K562 (cell line): ENCODE data around the gene PSMB11. TPM values are rescaled to one million over a fixed set of nuclear protein-coding genes. Genes with fewer than 3 reads are reported as not detected.
A peak's percentile ranks its signal among the peaks of the same experiment; 100 is the strongest.

ENCODE experiments used
- DDX20 ChIP-seq: fragments of 450-650 bp; IDR thresholded peaks from 2 replicates; pipeline ENCODE4 v1.6.1; 2016; ENCODE audit warnings: missing genetic modification characterization, low read depth, mild to moderate bottlenecking, missing compliant biosample characterization, moderate library complexity
- FOXP1 ChIP-seq: sonication (generic); formaldehyde crosslinking; IDR thresholded peaks from 2 replicates; pipeline ENCODE4 v1.8.0; 2022; ENCODE audit warnings: mild to moderate bottlenecking, missing genetic modification reagents
- IRF2 ChIP-seq: sonication (generic); formaldehyde crosslinking; IDR thresholded peaks from 2 replicates; pipeline ENCODE4 v1.8.1; 2022; ENCODE audit warnings: mild to moderate bottlenecking, missing genetic modification reagents
- JUNB ChIP-seq: fragments of 450-650 bp; formaldehyde crosslinking; conservative IDR thresholded peaks from 2 replicates; pipeline ENCODE4 v1.4.0; 2020; ENCODE audit warnings: mild to moderate bottlenecking
- KDM1A ChIP-seq, 2 experiments: fragments of 450-650 bp; IDR thresholded peaks; 2 replicates each; pipeline ENCODE4 v1.6.1; 2016; ENCODE audit warnings: mild to moderate bottlenecking in 2 of 2
- MEF2D ChIP-seq: conservative IDR thresholded peaks from 2 replicates; pipeline ENCODE4 v1.6.1; 2016; ENCODE audit warnings: low read depth, missing genetic modification characterization, missing compliant biosample characterization
- NCOR1 ChIP-seq: fragments of 450-650 bp; IDR thresholded peaks from 2 replicates; pipeline ENCODE4 v1.6.1; 2016; ENCODE audit warnings: mild to moderate bottlenecking, moderate library complexity
- PHB ChIP-seq: fragments of 250-450 bp; sonication (Bioruptor Pico); IDR thresholded peaks from 2 replicates; pipeline ENCODE4 v1.5.0; 2021
- RAD21 ChIP-seq, 2 experiments: fragments of 250-450 bp in 1 of 2; fragments of 450-650 bp in 1 of 2; sonication (Bioruptor Pico) in 1 of 2; formaldehyde crosslinking in 1 of 2; IDR thresholded peaks in 1 of 2; conservative IDR thresholded peaks in 1 of 2; 2 replicates each; pipeline versions ENCODE4 v1.4.0 to v1.8.0; 2020 to 2022; ENCODE audit warnings: mild to moderate bottlenecking in 2 of 2, moderate library complexity in 1 of 2
- TCF7 ChIP-seq: sonication (generic); IDR thresholded peaks from 2 replicates; pipeline ENCODE4 v1.6.1; 2016; ENCODE audit warnings: antibody characterized with exemption, borderline replicate concordance
- TFE3 ChIP-seq: fragments of 450-650 bp; formaldehyde crosslinking; IDR thresholded peaks from 2 replicates; pipeline ENCODE4 v1.4.0; 2020; ENCODE audit warnings: mild to moderate bottlenecking, mixed read lengths
- XRCC4 ChIP-seq: IDR thresholded peaks from one replicate; pipeline ENCODE4 v1.6.1; 2011; ENCODE audit not compliant: insufficient read depth, insufficient read length; ENCODE audit errors: extremely low read depth
- ZBTB1 ChIP-seq: sonication (generic); formaldehyde crosslinking; IDR thresholded peaks from 2 replicates; pipeline ENCODE4 v1.8.1; 2023; ENCODE audit warnings: missing genetic modification reagents, low read depth, mild to moderate bottlenecking, borderline replicate concordance
- ZNF140 ChIP-seq: fragments of 250-450 bp; sonication (Bioruptor Pico); IDR thresholded peaks from 2 replicates; pipeline ENCODE4 v1.8.0; 2021; ENCODE audit warnings: moderate library complexity, mild to moderate bottlenecking, inconsistent platforms
- ZNF507 ChIP-seq: conservative IDR thresholded peaks from 2 replicates; pipeline ENCODE4 v1.6.1; 2017; ENCODE audit warnings: missing genetic modification characterization, missing compliant biosample characterization
- ZNF511 ChIP-seq: sonication (generic); formaldehyde crosslinking; IDR thresholded peaks from 2 replicates; pipeline ENCODE4 v1.8.0; 2022; ENCODE audit warnings: mild to moderate bottlenecking, missing genetic modification reagents
- ZNF561 ChIP-seq: fragments of 450-650 bp; formaldehyde crosslinking; conservative IDR thresholded peaks from 2 replicates; pipeline ENCODE4 v1.4.0; 2020; ENCODE audit warnings: mild to moderate bottlenecking, moderate library complexity
- ZNF592 ChIP-seq: fragments of 450-650 bp; IDR thresholded peaks from 2 replicates; pipeline ENCODE4 v1.6.1; 2017; ENCODE audit warnings: antibody characterized with exemption, mild to moderate bottlenecking
- ZZZ3 ChIP-seq: fragments of 450-650 bp; IDR thresholded peaks from 2 replicates; pipeline ENCODE4 v1.6.1; 2016; ENCODE audit warnings: antibody characterized with exemption, mild to moderate bottlenecking, moderate library complexity
- polyA plus RNA-seq, 8 experiments: library from polyadenylated mRNA; depleted of rRNA in 4 of 8; stranded (reverse) in 5 of 8; unstranded in 3 of 8; fragments of >200 nt; fragmentation: Nextera tagmentation in 2 of 8; fragmentation: Illumina TruSeq in 1 of 8; extraction: Ambion mirVana in 2 of 8; extraction: Trizol in 1 of 8; gene quantifications; 2 replicates each; pipeline versions ENCODE4 v1.2.1 to v1.2.3, GENCODE V29; 2011 to 2014; ENCODE audit warnings: inconsistent platforms in 1 of 8, missing spikeins in 1 of 8
- total RNA-seq, 7 experiments: library from RNA; depleted of rRNA in 6 of 7; stranded (reverse); fragments of >200 nt in 6 of 7; fragmentation: Illumina TruSeq in 2 of 7; extraction: Trizol in 2 of 7; gene quantifications; 2 replicates each; pipeline versions ENCODE4 v1.2.1 to v1.2.3, GENCODE V29; 2011 to 2021; ENCODE audit warnings: low replicate concordance in 1 of 7

Gene PSMB11
- total and polyA plus RNA-seq, 9 of the 15 experiments (the other 6 are each of a cell fraction or from before 2014, with no cell fraction given), result not detected

GRCh38 chr14:23006544-23007419 lies 35.2 kb upstream of the PSMB11 start (continued):
- TF ChIP-seq NCOR1 (no peak), PHB (0 out of 2 replicates have a peak, but pooled peaks have one; percentile 50), ZNF561 (CRISPR knock-in tag) (no peak), ZNF592 (no peak), ZNF511 (CRISPR knock-in tag) (peak; percentile 95), FOXP1 (peak; percentile 95), TFE3 (CRISPR knock-in tag) (no peak; the same call in 1 of the 2 replicates), DDX20 (tag) (no peak), KDM1A (IDR thresholded peaks at IDR 0.05) (no peak), IRF2 (CRISPR knock-in tag) (no peak; the same call in 1 of the 2 replicates), ZNF507 (tag) (no peak), ZBTB1 (peak; percentile 93), JUNB (CRISPR knock-in tag) (no peak), RAD21 (CRISPR knock-in tag; conservative IDR thresholded peaks at IDR 0.05 in 1 of 2, IDR thresholded peaks at IDR 0.05 in 1 of 2) (peak in 1 of 2 experiments; percentile 35; a peak in 2 of 4 replicates), ZZZ3 (no peak), MEF2D (tag) (0 out of 2 replicates have a peak, but pooled peaks have one; percentile 24), TCF7 (no peak), ZNF140 (CRISPR knock-in tag) (no peak), XRCC4 (no peak)
